ENCODE results near the gene IL2RA.

IL2RA gene

GRCh38 chr10:6038071-6038631 lies 24.0 kb downstream of the IL2RA start:
- no peak for DNase-seq (ENCODE audit: low spot score)

GRCh38 chr10:6037422-6037821 lies 24.7 kb downstream of the IL2RA start:
- no peak for DNase-seq (ENCODE audit: low spot score)

GRCh38 chr10:6036861-6037321 lies 25.3 kb downstream of the IL2RA start:
- DNase-seq (ENCODE audit: low spot score): no peak

- DNase-seq (ENCODE audit: low spot score): no peak
Observed at GRCh38 chr10:6035931-6036575, 26.1 kb downstream of the IL2RA start.

GRCh38 chr10:6035101-6035834 lies 26.9 kb downstream of the IL2RA start:
- no peak for DNase-seq (ENCODE audit: low spot score)

GRCh38 chr10:6034371-6034770 lies 27.8 kb downstream of the IL2RA start:
- DNase-seq (ENCODE audit: low spot score): no peak

GRCh38 chr10:6033954-6034353 lies 28.2 kb downstream of the IL2RA start:
- DNase-seq (ENCODE audit: low spot score): peak; percentile 35

GRCh38 chr10:6030940-6031339 lies 31.2 kb downstream of the IL2RA start:
- no peak for DNase-seq (ENCODE audit: low spot score)

GRCh38 chr10:6030217-6030616 lies 31.9 kb downstream of the IL2RA start:
- DNase-seq (ENCODE audit: low spot score): no peak

GRCh38 chr10:6027929-6028328 lies 34.2 kb downstream of the IL2RA start:
- DNase-seq (ENCODE audit: low spot score): no peak

GRCh38 chr10:6025683-6026255 lies 36.4 kb downstream of the IL2RA start:
- DNase-seq (ENCODE audit: low spot score): no peak

GRCh38 chr10:6024334-6024682 lies 37.9 kb downstream of the IL2RA start:
- no peak for DNase-seq (ENCODE audit: low spot score)

- DNase-seq (ENCODE audit: low spot score): no peak
Observed at GRCh38 chr10:6023661-6024333, 38.4 kb downstream of the IL2RA start.

- DNase-seq (ENCODE audit: low spot score): no peak
Observed at GRCh38 chr10:6022660-6023059, 39.5 kb downstream of the IL2RA start.

- DNase-seq (ENCODE audit: low spot score): no peak
Observed at GRCh38 chr10:6020826-6021225, 41.3 kb downstream of the IL2RA start.

GRCh38 chr10:6019796-6020195 lies 42.4 kb downstream of the IL2RA start:
- DNase-seq (ENCODE audit: low spot score): no peak

- DNase-seq (ENCODE audit: low spot score): no peak
Observed at GRCh38 chr10:6019010-6019782, 43.0 kb downstream of the IL2RA start.

- no peak for DNase-seq (ENCODE audit: low spot score)
Observed at GRCh38 chr10:6018422-6018821, 43.7 kb downstream of the IL2RA start.

- DNase-seq (ENCODE audit: low spot score): no peak
Observed at GRCh38 chr10:6017781-6018354, 44.3 kb downstream of the IL2RA start.

- DNase-seq (ENCODE audit: low spot score): peak; percentile 23
Observed at GRCh38 chr10:6014241-6014761, 47.9 kb downstream of the IL2RA start.
